GM18858 (cell line): ENCODE results near the gene NOM1.
"Not testable (repeated sequence)": the region's sequence is repeated elsewhere in the genome, so short reads cannot be mapped to it uniquely, and the experiment has no call there.

Experiments
- ATAC-seq: cut with Tn5 transposase; IDR thresholded peaks from one replicate; pipeline ENCODE4 v1.9.1; 2021; ENCODE audit not compliant: unreplicated experiment

The NOM1 gene

GRCh38 chr7:156936766-156937165, 12.7 kb upstream of the NOM1 start:
- not testable (repeated sequence) for ATAC-seq

- no peak for ATAC-seq
These were observed 8.9 kb upstream of the NOM1 start for GRCh38 chr7:156940421-156941122.

- no peak for ATAC-seq
These were observed 7.9 kb upstream of the NOM1 start for GRCh38 chr7:156941393-156942182.

GRCh38 chr7:156942708-156943090, 6.8 kb upstream of the NOM1 start:
- no peak for ATAC-seq

- no peak for ATAC-seq
These were observed 6.1 kb upstream of the NOM1 start for GRCh38 chr7:156943091-156944041.

GRCh38 chr7:156944876-156945275, 4.6 kb upstream of the NOM1 start:
- no peak for ATAC-seq

GRCh38 chr7:156947120-156947843, 2.2 kb upstream of the NOM1 start:
- ATAC-seq: no peak

GRCh38 chr7:156948361-156948760, 1.2 kb upstream of the NOM1 start:
- no peak for ATAC-seq

GRCh38 chr7:156950381-156950858, 908 bp downstream of the NOM1 start:
- ATAC-seq: no peak

GRCh38 chr7:156953215-156953614, 3.7 kb downstream of the NOM1 start:
- not testable (repeated sequence) for ATAC-seq

- ATAC-seq: no peak
These were observed 5.4 kb downstream of the NOM1 start for GRCh38 chr7:156954941-156955340.

- ATAC-seq: no peak
These were observed 7.2 kb downstream of the NOM1 start for GRCh38 chr7:156956727-156957126.

- no peak for ATAC-seq
These were observed 12.6 kb downstream of the NOM1 start for GRCh38 chr7:156962145-156962544.

GRCh38 chr7:156962897-156963296, 13.4 kb downstream of the NOM1 start:
- ATAC-seq: no peak

GRCh38 chr7:156963472-156963871, 14.0 kb downstream of the NOM1 start:
- ATAC-seq: no peak

GRCh38 chr7:156964971-156965370, 15.5 kb downstream of the NOM1 start:
- ATAC-seq: no peak

GRCh38 chr7:156966387-156966786, 16.9 kb downstream of the NOM1 start:
- no peak for ATAC-seq

- no peak for ATAC-seq
These were observed 18.7 kb downstream of the NOM1 start for GRCh38 chr7:156968183-156968582.

- ATAC-seq: no peak
These were observed 20.5 kb downstream of the NOM1 start for GRCh38 chr7:156969972-156970420.

- ATAC-seq: no peak
These were observed 26.1 kb downstream of the NOM1 start for GRCh38 chr7:156975620-156976019.
